Ovary (tissue), 3 donors: ENCODE data around the gene SOX14.

Experiments used
- CTCF ChIP-seq, 3 donors: fragments of 450-650 bp in 2 of 3; fragments of 200-600 bp in 1 of 3; IDR thresholded peaks; one replicate each; pipeline versions ENCODE4 v1.5.1 to v1.8.0; 2016 to 2022; ENCODE audit warnings: antibody characterized with exemption in 3 of 3, mild to moderate bottlenecking in 1 of 3
- EP300 ChIP-seq: sonication (generic); formaldehyde crosslinking; IDR thresholded peaks from one replicate; pipeline ENCODE4 v1.6.1; 2017; ENCODE audit warnings: antibody characterized with exemption
- donor health status: DM: no; HTN: no; CAD: no.

GRCh38 chr3:137770066-137770834 lies 6.1 kb downstream of the SOX14 start:
- TF ChIP-seq CTCF (IDR thresholded peaks at IDR 0.05), result no peak
- TF ChIP-seq EP300, result no peak
